GM19438 (cell line): ENCODE data around the gene COX20.

Experiments
- ATAC-seq: cut with Tn5 transposase; IDR thresholded peaks from one replicate; pipeline ENCODE4 v1.9.1; 2021; ENCODE audit warnings: low read depth; ENCODE audit not compliant: unreplicated experiment

Gene COX20

GRCh38 chr1:244850896-244851295 lies 15.4 kb downstream of the COX20 start:
- ATAC-seq = no peak

GRCh38 chr1:244851546-244852231 lies 16.2 kb downstream of the COX20 start:
- no peak for ATAC-seq

GRCh38 chr1:244852694-244853093 lies 17.2 kb downstream of the COX20 start:
- ATAC-seq = no peak

DNA sequence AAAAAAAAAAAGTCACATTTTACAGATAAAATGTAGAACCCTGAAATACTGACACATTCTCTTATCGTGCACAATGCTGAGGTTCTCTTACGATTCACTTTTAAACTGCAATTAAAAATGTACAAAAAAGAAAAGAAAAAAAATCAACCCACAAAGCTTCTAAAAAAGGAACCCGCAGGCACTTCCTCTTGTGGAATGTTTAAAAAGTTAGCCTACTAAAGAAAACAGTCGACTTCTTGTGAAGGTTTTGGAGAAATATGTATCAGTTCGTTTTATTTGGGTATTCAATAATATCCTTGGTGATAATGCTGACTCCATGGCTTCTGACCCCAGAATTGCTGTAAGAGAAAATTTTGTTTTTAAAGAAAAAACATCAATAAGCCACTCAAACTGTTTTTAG lies 18.7 kb downstream of the COX20 start:
- ATAC-seq = no peak

DNA sequence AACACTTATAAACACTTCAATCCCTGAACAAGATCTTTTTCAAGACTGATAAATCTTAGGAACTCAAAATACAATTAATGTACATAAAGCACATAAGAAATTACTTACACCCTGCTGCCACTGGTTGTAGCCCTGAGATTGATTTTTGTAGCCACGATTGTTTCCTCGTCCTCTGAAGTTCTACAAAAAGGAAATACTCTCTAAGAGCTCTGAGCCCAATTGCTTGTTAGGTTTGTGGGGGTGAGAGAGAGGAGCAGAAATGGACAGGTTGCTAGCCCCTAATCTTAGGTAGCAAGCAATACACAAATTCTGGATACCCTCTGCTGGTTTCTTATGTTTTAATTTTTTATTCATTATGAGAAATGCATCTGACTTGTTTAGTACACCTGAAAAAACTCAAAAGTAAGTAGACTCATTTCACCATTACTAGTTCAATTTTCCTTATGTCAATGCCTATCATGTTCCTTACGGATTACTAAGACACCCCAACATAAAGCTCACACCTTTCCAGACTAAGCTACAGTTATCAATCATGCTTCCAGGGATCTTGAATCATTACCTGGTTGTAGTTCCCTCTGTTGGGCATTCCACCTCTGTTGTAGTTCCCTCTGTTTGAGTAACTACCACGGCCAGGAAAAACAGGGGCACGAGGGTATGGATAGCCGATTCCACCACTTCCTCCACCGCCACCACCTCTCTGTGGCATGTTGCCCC lies 19.6 kb downstream of the COX20 start:
- no peak for ATAC-seq

- no peak for ATAC-seq
These were observed 22.3 kb downstream of the COX20 start for GRCh38 chr1:244857761-244858160.

DNA sequence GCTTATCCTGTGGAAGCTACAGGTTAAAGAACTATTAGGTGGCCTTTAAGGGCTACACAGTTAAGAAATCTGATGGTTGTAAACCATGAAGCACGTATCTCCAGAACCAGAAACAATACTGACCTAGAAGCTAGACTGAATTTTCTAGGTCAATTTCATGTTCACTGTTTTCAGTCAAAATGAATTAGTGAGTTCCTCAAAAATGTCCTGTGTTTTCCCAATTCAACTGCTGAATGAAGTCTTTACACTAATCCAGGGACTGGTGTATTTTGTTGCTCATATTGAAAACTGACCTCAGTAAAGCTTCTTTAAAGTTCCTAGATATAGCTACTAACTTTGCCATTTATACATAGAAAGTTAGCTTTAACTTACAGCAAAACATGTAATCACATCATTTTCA lies 22.9 kb downstream of the COX20 start:
- no peak for ATAC-seq

- ATAC-seq = no peak
These were observed 24.6 kb downstream of the COX20 start for GRCh38 chr1:244860078-244860477.

GRCh38 chr1:244860914-244861610 lies 25.6 kb downstream of the COX20 start:
- ATAC-seq = no peak

DNA sequence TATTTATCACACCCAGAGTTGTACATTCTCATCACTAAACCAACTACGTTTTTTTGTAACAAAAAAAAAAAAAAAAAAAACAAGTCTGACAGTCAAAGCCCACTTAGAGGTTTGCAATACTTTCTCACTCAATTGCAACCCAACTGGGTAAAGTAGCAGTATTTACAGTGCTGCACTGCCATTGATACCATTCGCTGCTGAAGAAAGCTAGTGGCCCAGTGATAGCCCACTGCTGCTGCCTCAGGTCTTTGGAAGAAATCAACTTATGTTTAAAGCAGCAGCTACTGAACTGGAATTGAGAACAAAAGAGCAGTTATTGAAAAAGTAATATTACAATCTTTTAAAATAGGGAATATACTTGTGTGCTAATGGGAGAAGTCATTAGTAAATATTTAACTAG lies 26.2 kb downstream of the COX20 start:
- no peak for ATAC-seq

DNA sequence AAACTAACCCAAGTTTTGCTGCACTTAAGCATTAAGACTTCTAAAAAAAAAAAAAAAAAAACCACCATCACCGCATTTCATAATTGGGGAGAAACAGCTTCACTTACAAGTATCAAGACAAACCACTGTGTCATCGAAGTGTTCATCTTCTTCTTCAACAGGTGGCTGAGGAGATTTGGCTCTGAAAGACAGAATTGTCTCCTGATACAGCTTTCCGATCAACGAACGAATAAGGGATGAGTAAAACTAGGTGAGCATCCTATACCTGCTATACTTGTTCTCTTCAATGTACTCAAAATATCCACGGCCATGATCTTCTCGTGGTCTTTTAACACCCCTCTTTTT lies 26.9 kb downstream of the COX20 start:
- ATAC-seq = no peak

DNA sequence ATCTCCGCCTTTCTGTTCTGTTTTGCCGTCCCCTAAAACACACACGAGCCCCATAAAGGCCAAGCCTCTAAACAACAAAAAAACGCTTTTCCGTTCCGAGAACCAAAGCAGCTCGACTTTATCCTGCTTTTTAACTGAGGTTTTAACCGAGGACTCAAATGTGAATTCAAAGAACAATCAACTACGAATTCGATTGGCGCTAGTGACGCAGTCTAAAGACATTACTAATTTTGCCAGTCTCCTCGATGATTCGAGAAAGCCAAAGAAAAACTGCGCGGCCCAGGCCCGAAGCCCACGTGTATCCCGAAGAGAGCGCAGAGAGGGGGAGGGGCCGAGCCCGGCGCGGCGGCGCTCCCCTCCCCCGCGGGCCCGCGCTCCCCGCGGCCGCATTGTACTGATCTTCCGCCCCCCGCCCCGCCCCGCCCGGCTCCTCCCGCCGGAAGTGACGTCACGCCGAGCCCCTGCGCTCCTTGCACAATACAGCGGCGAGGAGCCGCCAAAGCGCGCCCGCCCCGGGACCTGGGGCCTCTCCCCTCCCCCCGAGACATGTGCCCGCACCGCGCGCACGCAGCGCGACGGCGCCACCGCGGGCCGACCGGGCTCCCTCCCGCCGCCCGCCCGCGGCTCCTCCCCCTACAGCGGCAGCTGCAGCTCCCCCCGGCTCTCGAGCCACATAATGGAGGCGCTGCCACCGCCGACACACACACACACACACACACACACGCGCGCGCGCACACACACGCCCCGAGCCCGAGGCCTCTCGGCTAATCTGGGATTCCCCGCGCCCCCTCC lies 27.4 kb downstream of the COX20 start:
- peak; percentile 49 for ATAC-seq

DNA sequence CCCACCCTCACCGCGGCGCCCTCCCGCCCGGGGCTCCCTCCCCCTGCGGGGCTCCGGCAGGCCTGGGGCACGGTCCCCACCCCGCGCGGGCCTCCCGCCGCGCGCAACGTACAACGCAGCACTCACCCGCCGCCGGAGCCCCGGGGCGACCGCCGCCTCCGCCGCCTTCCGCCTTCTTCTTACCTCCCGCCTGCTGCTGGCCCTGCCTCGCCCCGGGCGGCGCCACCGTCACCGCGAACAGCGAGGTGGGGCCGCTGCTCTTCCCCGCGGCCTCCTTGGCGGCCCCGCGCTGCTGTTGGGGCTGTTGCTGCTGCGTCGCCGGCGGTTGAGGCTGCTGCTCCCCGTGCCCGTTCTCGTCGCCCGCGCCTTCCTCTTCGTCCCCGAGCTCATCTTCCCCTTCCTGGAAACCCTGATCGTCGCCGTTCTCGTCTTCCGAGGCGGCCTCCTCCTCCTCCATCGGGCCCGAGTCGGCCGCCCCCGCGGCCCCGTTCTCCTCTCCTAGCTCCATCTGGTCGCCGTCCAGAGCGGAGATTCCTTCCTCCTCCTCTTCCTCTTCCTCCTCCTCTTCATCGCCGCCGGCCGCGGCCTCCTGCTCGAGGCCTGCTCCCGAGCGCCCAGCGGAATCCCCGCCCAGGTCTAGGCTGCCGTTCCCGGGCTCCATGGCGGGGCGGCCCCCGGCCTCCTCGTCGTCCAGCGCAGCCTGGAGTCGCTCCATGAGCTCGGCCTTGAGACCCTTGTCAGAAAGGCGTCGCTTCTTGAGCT lies 28.2 kb downstream of the COX20 start:
- peak; percentile 9 for ATAC-seq

GRCh38 chr1:244864253-244865027 lies 29.0 kb downstream of the COX20 start, which contains the start of gene HNRNPU:
TSS of gene HNRNPU (minus strand) at chr1:244864543. CDS start at chr1:244864307, 236 bp downstream.
- peak; percentile 58 for ATAC-seq

DNA sequence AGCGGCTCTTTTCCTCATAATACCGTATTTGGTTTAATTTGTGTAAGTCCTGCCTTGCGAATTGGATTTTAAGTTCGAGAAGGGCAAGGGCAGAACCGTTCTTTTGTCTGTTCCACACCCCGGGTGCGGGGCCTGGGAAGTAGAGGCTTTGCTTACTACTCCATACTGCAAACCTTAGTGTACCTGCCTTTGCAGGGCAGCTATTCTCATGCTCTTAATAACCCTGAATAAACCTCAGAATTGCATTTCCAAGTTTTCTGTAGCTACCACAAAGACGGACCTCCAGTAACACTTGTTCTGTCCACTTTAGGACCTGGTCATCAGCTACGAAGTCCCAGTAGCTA lies 29.5 kb downstream of the COX20 start:
- no peak for ATAC-seq

- no peak for ATAC-seq
These were observed 30.4 kb downstream of the COX20 start for GRCh38 chr1:244865820-244866219.

DNA sequence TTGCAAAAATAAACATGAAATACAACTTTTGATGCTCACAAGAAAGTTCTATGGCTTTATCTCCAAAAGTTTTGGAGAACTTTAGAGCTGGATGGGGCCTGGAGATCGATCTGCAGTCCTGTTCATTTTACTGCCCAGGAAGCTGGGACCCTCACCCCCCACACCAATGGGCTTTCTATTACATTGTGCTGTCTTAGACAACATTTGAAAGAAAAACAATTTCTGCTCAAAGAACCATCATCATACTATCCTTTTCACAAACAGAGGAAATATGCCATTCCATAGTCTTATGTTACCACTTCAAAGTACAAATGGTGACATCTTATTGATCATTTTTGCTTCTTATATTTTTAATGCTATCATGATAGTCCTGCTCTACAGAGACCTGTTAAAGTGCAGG lies 30.9 kb downstream of the COX20 start:
- ATAC-seq = no peak

GRCh38 chr1:244868484-244869363 lies 33.3 kb downstream of the COX20 start:
- no peak for ATAC-seq
